HepG2 (cell line): ENCODE measurements around the gene GPR162. TPM values are rescaled to one million over a fixed set of nuclear protein-coding genes. Genes with fewer than 3 reads are reported as not detected.
A peak's percentile ranks its signal among the peaks of the same experiment; 100 is the strongest.

Source experiments
- ATAC-seq: fragments of 200-7000 bp; cut with Tn5 transposase; 3 replicates; pipeline ENCODE4 v1.9.1; 2020; ENCODE audit warnings: mild to moderate bottlenecking, moderate library complexity
- BruUV-seq: library from RNA; stranded (reverse); fragments of 400-500 nt; replicated peaks from 2 replicates; lab custom pipeline; 2021; lab: Mats Ljungman, UMichigan
- CTCF ChIA-PET: fragments of 300-600 bp; formaldehyde crosslinking; extraction: SDS; loops from one replicate; lab custom pipeline; 2021; ENCODE audit warnings: low total read pairs, inconsistent platforms, low intra/inter-chr PET ratio; lab: Yijun Ruan, JAX
- POLR2A ChIA-PET: fragments of 350-600 bp; sonication (Branson Sonifier 250); formaldehyde crosslinking; loops from one replicate; lab custom pipeline; 2020; ENCODE audit warnings: antibody characterized with exemption, inconsistent platforms; lab: Yijun Ruan, JAX
- DNase-seq: peaks from one replicate; pipeline ENCODE4 v3.0.0-alpha.2; 2015; ENCODE audit warnings: low spot score
- FAIRE-seq: peaks from 3 replicates; lab custom pipeline; 2011; peaks lifted over from hg19 to GRCh38; lab: Jason Lieb, UNC
- H2AFZ ChIP-seq: one replicate; pipeline ENCODE4 v1.6.1; 2011; ENCODE audit warnings: low read length, inconsistent platforms
- H3K27ac ChIP-seq: fragments of 300-600 bp; 3 replicates; pipeline ENCODE4 v1.8.0; 2011; ENCODE audit warnings: mixed run types, mild to moderate bottlenecking, mixed read lengths, low read length, inconsistent platforms; ENCODE audit not compliant: insufficient read depth; ENCODE audit errors: extremely low read length
- H3K27me3 ChIP-seq, 2 experiments: fragments of 200-600 bp in 1 of 2; 2 replicates in 1 of 2; 3 replicates in 1 of 2; pipeline versions ENCODE4 v1.6.0 to v1.8.0; 2011; ENCODE audit warnings: low read length in 2 of 2, mild to moderate bottlenecking in 2 of 2, moderate library complexity in 2 of 2, inconsistent platforms in 1 of 2; ENCODE audit not compliant: insufficient read depth in 2 of 2, control insufficient read depth in 1 of 2
- H3K36me3 ChIP-seq, 2 experiments: fragments of 200-600 bp in 1 of 2; replicated peaks in 1 of 2; 2 replicates in 1 of 2; 3 replicates in 1 of 2; pipeline versions ENCODE4 v1.5.1 to v1.8.0; 2011; ENCODE audit warnings: low read length in 2 of 2, inconsistent platforms in 1 of 2; ENCODE audit not compliant: insufficient read depth in 2 of 2, control insufficient read depth in 1 of 2
- H3K4me1 ChIP-seq: 2 replicates; pipeline ENCODE4 v1.5.1; 2012; ENCODE audit warnings: low read length, inconsistent platforms; ENCODE audit not compliant: insufficient read depth
- H3K4me2 ChIP-seq: 2 replicates; pipeline ENCODE4 v1.6.0; 2011; ENCODE audit warnings: low read depth, low read length, inconsistent platforms
- H3K4me3 ChIP-seq, 3 experiments: fragments of 200-600 bp in 1 of 3; sonication (generic), shearing (Covaris generic) in 1 of 3; replicated peaks in 1 of 3; 2 replicates each; pipeline ENCODE4 v1.5.1; 2011 to 2016; ENCODE audit warnings: low read length in 3 of 3, inconsistent platforms in 2 of 3, low read depth in 2 of 3, mild to moderate bottlenecking in 2 of 3, control low read depth in 1 of 3, mixed read lengths in 1 of 3; ENCODE audit not compliant: insufficient read depth in 1 of 3
- H3K79me2 ChIP-seq: one replicate; pipeline ENCODE4 v1.6.1; 2011; ENCODE audit warnings: low read length, inconsistent platforms; ENCODE audit not compliant: insufficient read depth
- H3K9ac ChIP-seq: 2 replicates; pipeline ENCODE4 v1.6.0; 2011; ENCODE audit warnings: mild to moderate bottlenecking, low read depth, low read length, inconsistent platforms; ENCODE audit not compliant: insufficient read depth
- H3K9me3 ChIP-seq: 2 replicates; pipeline ENCODE4 v1.5.1; 2012; ENCODE audit warnings: mild to moderate bottlenecking, low read length
- H4K20me1 ChIP-seq: 2 replicates; pipeline ENCODE4 v1.6.0; 2011; ENCODE audit warnings: inconsistent platforms, mild to moderate bottlenecking, low read length, moderate library complexity; ENCODE audit not compliant: insufficient read depth
- ARNT ChIP-seq: fragments of 450-650 bp; IDR thresholded peaks from 2 replicates; pipeline ENCODE4 v1.6.1; 2017
- ATF7 ChIP-seq, 2 experiments: fragments of 450-650 bp in 1 of 2; sonication (generic) in 1 of 2; formaldehyde crosslinking in 1 of 2; IDR thresholded peaks; 2 replicates each; pipeline versions ENCODE4 v1.4.0 to v1.6.1; 2016 to 2020; ENCODE audit warnings: antibody characterized with exemption in 1 of 2, mild to moderate bottlenecking in 1 of 2, missing genetic modification reagents in 1 of 2
- FOXA1 ChIP-seq, 2 experiments: fragments of 450-650 bp in 1 of 2; sonication (generic) in 1 of 2; formaldehyde crosslinking in 1 of 2; IDR thresholded peaks; 2 replicates each; pipeline versions ENCODE4 v1.4.0 to v1.6.1; 2016 to 2020; ENCODE audit warnings: missing genetic modification reagents in 1 of 2
- HDAC2 ChIP-seq: sonication (generic); formaldehyde crosslinking; IDR thresholded peaks from 2 replicates; pipeline ENCODE4 v1.4.0; 2020; ENCODE audit warnings: missing genetic modification reagents
- HNRNPK ChIP-seq: fragments of 200-400 bp; formaldehyde crosslinking; IDR thresholded peaks from 2 replicates; pipeline ENCODE4 v1.6.1; 2018; ENCODE audit warnings: low read length, low read depth, moderate library complexity, mild to moderate bottlenecking; ENCODE audit not compliant: poor library complexity, severe bottlenecking
- HNRNPUL1 ChIP-seq: fragments of 200-400 bp; formaldehyde crosslinking; IDR thresholded peaks from 2 replicates; pipeline ENCODE4 v1.6.1; 2017; ENCODE audit warnings: low read depth, mild to moderate bottlenecking, low read length, moderate library complexity
- HOXA7 ChIP-seq: sonication (generic); formaldehyde crosslinking; IDR thresholded peaks from 2 replicates; pipeline ENCODE4 v1.8.1; 2022; ENCODE audit warnings: mild to moderate bottlenecking, missing genetic modification reagents, moderate library complexity
- JDP2 ChIP-seq: sonication (generic); formaldehyde crosslinking; IDR thresholded peaks from 2 replicates; pipeline ENCODE4 v1.8.1; 2022; ENCODE audit warnings: missing genetic modification reagents, borderline replicate concordance
- KDM2A ChIP-seq: sonication (generic); formaldehyde crosslinking; IDR thresholded peaks from 2 replicates; pipeline ENCODE4 v1.4.0; 2020; ENCODE audit warnings: low read depth, missing genetic modification reagents, borderline replicate concordance
- NRL ChIP-seq: sonication (generic); formaldehyde crosslinking; IDR thresholded peaks from 2 replicates; pipeline ENCODE4 v1.5.0; 2020; ENCODE audit warnings: missing genetic modification reagents, mild to moderate bottlenecking, moderate library complexity, borderline replicate concordance
- PHF20 ChIP-seq: sonication (generic); formaldehyde crosslinking; IDR thresholded peaks from 2 replicates; pipeline ENCODE4 v1.5.0; 2020; ENCODE audit warnings: mild to moderate bottlenecking, missing genetic modification reagents
- SALL1 ChIP-seq: sonication (generic); formaldehyde crosslinking; IDR thresholded peaks from 2 replicates; pipeline ENCODE4 v1.8.0; 2022; ENCODE audit warnings: mild to moderate bottlenecking, missing genetic modification reagents
- YEATS4 ChIP-seq: sonication (generic); formaldehyde crosslinking; IDR thresholded peaks from 2 replicates; pipeline ENCODE4 v1.4.0; 2020; ENCODE audit warnings: missing genetic modification reagents, borderline replicate concordance
- ZBTB1 ChIP-seq: sonication (generic); formaldehyde crosslinking; IDR thresholded peaks from 2 replicates; pipeline ENCODE4 v1.4.0; 2020; ENCODE audit warnings: missing genetic modification reagents, borderline replicate concordance
- ZFP36L2 ChIP-seq: sonication (generic); formaldehyde crosslinking; IDR thresholded peaks from 2 replicates; pipeline ENCODE4 v1.4.0; 2020; ENCODE audit warnings: missing genetic modification reagents
- ZNF10 ChIP-seq: sonication (generic); formaldehyde crosslinking; IDR thresholded peaks from 2 replicates; pipeline ENCODE4 v1.4.0; 2020; ENCODE audit warnings: mild to moderate bottlenecking, low read depth, missing genetic modification reagents, borderline replicate concordance
- ZNF34 ChIP-seq: sonication (generic); formaldehyde crosslinking; IDR thresholded peaks from 2 replicates; pipeline ENCODE4 v1.4.0; 2020; ENCODE audit warnings: mild to moderate bottlenecking, missing genetic modification reagents, borderline replicate concordance
- ZNF446 ChIP-seq: sonication (generic); formaldehyde crosslinking; IDR thresholded peaks from 2 replicates; pipeline ENCODE4 v1.5.0; 2020; ENCODE audit warnings: mild to moderate bottlenecking, missing genetic modification reagents
- ZNF557 ChIP-seq: sonication (generic); formaldehyde crosslinking; IDR thresholded peaks from 2 replicates; pipeline ENCODE4 v1.4.0; 2020; ENCODE audit warnings: missing genetic modification reagents
- WGBS: methylation state at CpG from one replicate; pipeline ENCODE4 v1.1.6; 2017; ENCODE audit warnings: low lambda C conversion rate; 5-methylcytosine and 5-hydroxymethylcytosine counted together
- in situ Hi-C: cut with HindIII; loops from 2 replicates; pipeline ENCODE4 v1.10.0; 2017; ENCODE audit warnings: low pct_unique_long_range_greater_than_20kb; ENCODE audit not compliant: extremely low pct_ligation_motif_present
- intact Hi-C: fragments of 100-400 bp; cut with micrococcal nuclease; formaldehyde crosslinking; loops from one replicate; pipeline ENCODE4 v1.10.0; 2022; ENCODE audit not compliant: unreplicated experiment
- polyA plus RNA-seq, 8 experiments: library from polyadenylated mRNA; depleted of rRNA in 3 of 8; stranded (reverse) in 7 of 8; unstranded in 1 of 8; fragments of >200 nt; fragmentation: Illumina TruSeq in 4 of 8; extraction: Trizol in 4 of 8; gene quantifications; 2 replicates each; pipeline versions ENCODE4 v1.2.1 to v1.2.3, GENCODE V29; 2011 to 2016; ENCODE audit warnings: low read depth in 4 of 8, missing spikeins in 1 of 8, mixed read lengths in 1 of 8; ENCODE audit not compliant: insufficient read depth in 1 of 8
- total RNA-seq, 5 experiments: library from RNA; depleted of rRNA; stranded (reverse); fragments of >200 nt; fragmentation: Illumina TruSeq; extraction: Trizol; gene quantifications; 2 replicates each; pipeline ENCODE4 v1.2.3, GENCODE V29; 2016; ENCODE audit warnings: low read depth in 1 of 5
- TF ChIP-seq, protein P1 (sequence below): sonication (generic); formaldehyde crosslinking; IDR thresholded peaks from 2 replicates; pipeline ENCODE4 v1.8.1; 2023; ENCODE audit warnings: mild to moderate bottlenecking, missing genetic modification reagents

GPR162 gene
- total and polyA plus RNA-seq, 2 of the 13 experiments (the other 11 are each of a cell fraction or from before 2014, with no cell fraction given), result 0.08 TPM; not detected in 1

GRCh38 chr12:6791931-6792520 is 29.6 kb upstream of the GPR162 start (continued):
- TF ChIP-seq PHF20 (CRISPR knock-in tag), result no peak

GRCh38 chr12:6792522-6793201 is 29.0 kb upstream of the GPR162 start:
- ATAC-seq, result peak; percentile 97
- Histone ChIP-seq H3K79me2 (no peaks in the 10 kb centered on the region), H3K36me3 (no peaks in the 10 kb centered on the region), H3K4me3 (peak overlapping the region in 2 of 3 experiments; percentile 27 to 58; a peak in 4 of 6 replicates), H4K20me1 (no peaks in the 10 kb centered on the region), H3K4me1 (peaks cover 59% of the 10 kb centered on the region), H2AFZ (peak overlapping the region; percentile 63), H3K27ac (peak overlapping the region; percentile 74), H3K9me3 (no peaks in the 10 kb centered on the region), H3K9ac (peak overlapping the region; percentile 57), H3K27me3 (no peaks in the 10 kb centered on the region; a peak in 1 of 5 replicates), H3K4me2 (peak overlapping the region; percentile 78)
- in situ Hi-C loops, result no loop called here
- BruUV-seq, result no TSS peak
- intact Hi-C loops, result no loop called here
- peak; percentile 75 for FAIRE-seq
- 17% methylated on average over 12 of the region's 12 CpGs for WGBS
- CTCF ChIA-PET, result no interaction called here
- DNase-seq, result peak; percentile 87
- POLR2A ChIA-PET, result interaction anchor here (1.0 to 2.6 kb wide), 13 partner anchors 11 to 300 kb away, joined by 3 to 25 read pairs (median 4); partner anchors contain the start of genes CDCA3, COPS7A, GAPDH and GPR162
- TF ChIP-seq KDM2A (CRISPR knock-in tag), result peak; percentile 77
- no peak for TF ChIP-seq ZNF557 (CRISPR knock-in tag)
- peak; percentile 71; the same call in 1 of the 2 replicates for TF ChIP-seq YEATS4 (CRISPR knock-in tag)
- TF ChIP-seq, protein P1, sequence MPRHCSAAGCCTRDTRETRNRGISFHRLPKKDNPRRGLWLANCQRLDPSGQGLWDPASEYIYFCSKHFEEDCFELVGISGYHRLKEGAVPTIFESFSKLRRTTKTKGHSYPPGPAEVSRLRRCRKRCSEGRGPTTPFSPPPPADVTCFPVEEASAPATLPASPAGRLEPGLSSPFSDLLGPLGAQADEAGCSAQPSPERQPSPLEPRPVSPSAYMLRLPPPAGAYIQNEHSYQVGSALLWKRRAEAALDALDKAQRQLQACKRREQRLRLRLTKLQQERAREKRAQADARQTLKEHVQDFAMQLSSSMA, result peak; percentile 43; the same call in 1 of the 2 replicates
- TF ChIP-seq ZNF446 (CRISPR knock-in tag), result no peak
- no peak for TF ChIP-seq ZNF34 (CRISPR knock-in tag)
- no peak for TF ChIP-seq ATF7 (IDR thresholded peaks at IDR 0.05)
- no peak for TF ChIP-seq ATF7 (CRISPR knock-in tag; IDR thresholded peaks at IDR 0.05)
- TF ChIP-seq ARNT, result no peak
- no peak for TF ChIP-seq ZBTB1 (CRISPR knock-in tag)
- no peak for TF ChIP-seq FOXA1 (IDR thresholded peaks at IDR 0.05)
- peak; percentile 71 for TF ChIP-seq FOXA1 (CRISPR knock-in tag; IDR thresholded peaks at IDR 0.05)
- TF ChIP-seq HDAC2 (CRISPR knock-in tag), result peak; percentile 93
- TF ChIP-seq NRL (CRISPR knock-in tag), result no peak; the same call in 1 of the 2 replicates
- peak; percentile 63; the same call in 1 of the 2 replicates for TF ChIP-seq HOXA7 (CRISPR knock-in tag)
- peak; percentile 92 for TF ChIP-seq SALL1
- no peak for TF ChIP-seq JDP2 (CRISPR knock-in tag)
- TF ChIP-seq HNRNPUL1, result no peak
- TF ChIP-seq ZFP36L2 (CRISPR knock-in tag), result no peak
- TF ChIP-seq HNRNPK, result no peak
- no peak for TF ChIP-seq ZNF10 (CRISPR knock-in tag)
